ENCODE data around the gene CHD1. TPM values are rescaled to one million over a fixed set of nuclear protein-coding genes. Genes with fewer than 3 reads are reported as not detected.

The CHD1 gene
- total RNA-seq, 4 donors from 2014 or later: 45.6 to 95.7 (median 53.0) TPM

- TF ChIP-seq CTCF (IDR thresholded peaks at IDR 0.05): no peak
- TF ChIP-seq EP300 (IDR thresholded peaks at IDR 0.05; ENCODE audit: low read depth): no peak
- TF ChIP-seq POLR2AphosphoS5 (IDR thresholded peaks at IDR 0.05): no peak
- TF ChIP-seq POLR2A (IDR thresholded peaks at IDR 0.05): no peak
- 79 to 99% methylated on average over 2 to 3 of the region's 3 CpGs for WGBS, 2 donors (ENCODE audit: low coverage in 1 of 2)
- Histone ChIP-seq H3K9me3 (peaks cover 4 to 7% of the 10 kb centered on the region in 2 donors), H3K4me3 (no peak overlapping the region), H3K27ac (no peak overlapping the region), H3K27me3 (no peaks in the 10 kb centered on the region), H3K36me3 (no peaks in the 10 kb centered on the region), H3K4me1 (no peaks in the 10 kb centered on the region)
- intact Hi-C loops (cut with DNase I; ENCODE audit: low total_unique reads) (no loop called here), in situ Hi-C loops (cut with MboI; ENCODE audit: low pct_ligation_motif_present in 1 of 4, low pct_unique_long_range_greater_than_20kb in 1 of 4, low sequenced_read_pairs in 3 of 4) (no loop called here)
- no peak for DNase-seq
These were observed 82.3 kb downstream of the CHD1 start for GRCh38 chr5:98846520-98846919.

DNA sequence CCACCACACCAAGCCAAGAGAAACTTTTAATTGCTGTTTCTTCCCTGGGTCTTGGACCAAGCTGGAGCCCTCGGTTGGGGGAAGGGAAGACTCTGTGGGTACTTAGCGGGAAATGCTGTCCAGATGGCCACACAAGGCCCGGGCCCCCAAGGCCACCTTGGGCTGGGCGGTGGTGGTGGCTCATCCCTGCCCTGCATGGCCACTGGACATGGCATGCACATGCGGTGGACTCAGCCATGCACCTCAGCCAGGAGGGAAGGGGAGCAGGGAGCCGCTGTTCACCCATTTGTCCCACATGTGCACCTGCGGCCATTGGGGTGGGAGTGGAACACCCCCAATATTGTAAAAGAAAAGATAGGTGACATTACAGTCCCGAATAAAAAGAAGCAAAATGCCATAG, 82.9 kb downstream of the CHD1 start:
- no peak for TF ChIP-seq EP300 (IDR thresholded peaks at IDR 0.05; ENCODE audit: low read depth)
- no peak for TF ChIP-seq CTCF (IDR thresholded peaks at IDR 0.05)
- no peak for TF ChIP-seq POLR2AphosphoS5 (IDR thresholded peaks at IDR 0.05)
- no peak for TF ChIP-seq POLR2A (IDR thresholded peaks at IDR 0.05)
- no peaks in the 10 kb centered on the region for H3K4me1 ChIP-seq
- H3K27me3 ChIP-seq: no peaks in the 10 kb centered on the region
- intact Hi-C loops (cut with DNase I; ENCODE audit: low total_unique reads) (no loop called here), in situ Hi-C loops (cut with MboI; ENCODE audit: low pct_ligation_motif_present in 1 of 4, low pct_unique_long_range_greater_than_20kb in 1 of 4, low sequenced_read_pairs in 3 of 4) (no loop called here)
- no peaks in the 10 kb centered on the region for H3K36me3 ChIP-seq
- H3K27ac ChIP-seq: no peak overlapping the region
- no peak for DNase-seq
- H3K9me3 ChIP-seq: peaks cover 4 to 7% of the 10 kb centered on the region in 2 donors
- H3K4me3 ChIP-seq: no peak overlapping the region
- 90 to 100% methylated on average over 1 to 8 of the region's 8 CpGs for WGBS, 2 donors (ENCODE audit: low coverage in 1 of 2)

DNA sequence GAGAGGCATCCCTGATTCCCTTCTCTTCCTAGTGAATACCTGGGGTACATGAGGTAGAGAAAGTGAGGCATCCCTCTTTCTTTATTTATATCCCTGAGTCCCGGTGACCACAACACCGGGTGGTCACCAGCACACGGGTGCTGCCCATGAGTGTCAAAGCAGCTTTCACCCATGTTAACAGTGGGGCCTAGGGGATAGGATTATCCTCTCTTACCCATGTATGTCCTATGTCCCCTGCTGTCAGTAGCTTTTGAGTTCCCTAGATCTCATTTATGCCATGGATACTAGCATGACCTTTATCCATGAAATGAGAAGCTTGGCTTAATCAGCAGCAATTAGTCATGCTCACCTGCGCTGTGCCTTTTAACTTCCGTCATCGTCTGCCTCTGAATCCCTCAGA, 83.9 kb downstream of the CHD1 start:
- DNase-seq: no peak
- Histone ChIP-seq H3K4me1 (no peaks in the 10 kb centered on the region), H3K36me3 (no peaks in the 10 kb centered on the region), H3K27me3 (no peaks in the 10 kb centered on the region), H3K4me3 (no peak overlapping the region), H3K27ac (no peak overlapping the region), H3K9me3 (peaks cover 4 to 7% of the 10 kb centered on the region in 2 donors)
- in situ Hi-C loops (cut with MboI; ENCODE audit: low pct_ligation_motif_present in 1 of 4, low pct_unique_long_range_greater_than_20kb in 1 of 4, low sequenced_read_pairs in 3 of 4): no loop called here
- TF ChIP-seq CTCF (IDR thresholded peaks at IDR 0.05) (no peak), POLR2A (IDR thresholded peaks at IDR 0.05) (no peak), POLR2AphosphoS5 (IDR thresholded peaks at IDR 0.05) (no peak), EP300 (IDR thresholded peaks at IDR 0.05; ENCODE audit: low read depth) (no peak)
- intact Hi-C loops (cut with DNase I; ENCODE audit: low total_unique reads): no loop called here
- WGBS, 2 donors (ENCODE audit: low coverage in 1 of 2): 94% methylated on average over 6 of the region's 6 CpGs; no CpG with 5 or more reads in 1 of the 2 donors

GRCh38 chr5:98843481-98843880, 85.3 kb downstream of the CHD1 start:
- H3K36me3 ChIP-seq: no peaks in the 10 kb centered on the region
- H3K9me3 ChIP-seq: peaks cover 4 to 7% of the 10 kb centered on the region in 2 donors
- H3K27ac ChIP-seq: no peak overlapping the region
- TF ChIP-seq POLR2A (IDR thresholded peaks at IDR 0.05): no peak
- no peak for TF ChIP-seq POLR2AphosphoS5 (IDR thresholded peaks at IDR 0.05)
- no peak for TF ChIP-seq EP300 (IDR thresholded peaks at IDR 0.05; ENCODE audit: low read depth)
- TF ChIP-seq CTCF (IDR thresholded peaks at IDR 0.05): no peak
- 93 to 100% methylated on average over 3 of the region's 3 CpGs for WGBS, 2 donors (ENCODE audit: low coverage in 1 of 2)
- H3K4me1 ChIP-seq: no peaks in the 10 kb centered on the region
- in situ Hi-C loops (cut with MboI; ENCODE audit: low pct_ligation_motif_present in 1 of 4, low pct_unique_long_range_greater_than_20kb in 1 of 4, low sequenced_read_pairs in 3 of 4) (no loop called here), intact Hi-C loops (cut with DNase I; ENCODE audit: low total_unique reads) (no loop called here)
- no peaks in the 10 kb centered on the region for H3K27me3 ChIP-seq
- no peak for DNase-seq
- H3K4me3 ChIP-seq: no peak overlapping the region

Data from transverse colon (tissue), 4 donors.